ENCODE data around the gene C10orf67.

DNA sequence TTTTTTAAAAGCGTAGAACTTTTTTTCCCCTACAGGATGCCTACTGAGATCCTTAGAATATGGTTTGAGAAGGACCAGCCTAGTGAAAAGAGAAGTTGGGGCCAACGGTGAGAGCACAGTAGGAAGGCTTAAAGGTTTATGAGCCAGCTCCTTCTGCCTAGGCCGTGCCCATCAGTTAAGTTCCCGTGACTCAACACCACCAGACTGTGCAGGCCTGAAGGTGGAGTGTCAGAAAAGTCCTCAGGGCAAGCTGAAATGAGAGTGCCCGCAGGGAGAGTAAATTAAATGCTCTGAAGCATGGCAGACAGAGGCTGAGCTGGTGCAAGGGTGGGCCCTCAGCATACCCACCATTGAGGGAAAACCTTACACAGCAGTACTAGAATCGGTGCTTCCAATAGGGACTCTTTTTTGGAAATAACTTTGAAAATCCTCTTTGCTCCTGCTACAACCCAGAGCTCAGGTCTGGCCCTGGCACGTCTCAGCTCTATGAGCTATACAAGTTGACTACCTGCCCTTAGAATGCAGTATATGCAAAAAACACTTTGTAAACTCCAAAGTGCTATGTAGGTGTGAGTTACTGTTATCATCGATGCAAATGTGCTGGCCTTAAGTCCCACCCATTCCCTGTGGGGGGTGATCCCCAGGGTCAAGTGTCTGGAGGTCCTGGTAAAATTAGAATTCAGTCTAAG lies 15.2 kb upstream of the C10orf67 start:
- TF ChIP-seq, protein P1, sequence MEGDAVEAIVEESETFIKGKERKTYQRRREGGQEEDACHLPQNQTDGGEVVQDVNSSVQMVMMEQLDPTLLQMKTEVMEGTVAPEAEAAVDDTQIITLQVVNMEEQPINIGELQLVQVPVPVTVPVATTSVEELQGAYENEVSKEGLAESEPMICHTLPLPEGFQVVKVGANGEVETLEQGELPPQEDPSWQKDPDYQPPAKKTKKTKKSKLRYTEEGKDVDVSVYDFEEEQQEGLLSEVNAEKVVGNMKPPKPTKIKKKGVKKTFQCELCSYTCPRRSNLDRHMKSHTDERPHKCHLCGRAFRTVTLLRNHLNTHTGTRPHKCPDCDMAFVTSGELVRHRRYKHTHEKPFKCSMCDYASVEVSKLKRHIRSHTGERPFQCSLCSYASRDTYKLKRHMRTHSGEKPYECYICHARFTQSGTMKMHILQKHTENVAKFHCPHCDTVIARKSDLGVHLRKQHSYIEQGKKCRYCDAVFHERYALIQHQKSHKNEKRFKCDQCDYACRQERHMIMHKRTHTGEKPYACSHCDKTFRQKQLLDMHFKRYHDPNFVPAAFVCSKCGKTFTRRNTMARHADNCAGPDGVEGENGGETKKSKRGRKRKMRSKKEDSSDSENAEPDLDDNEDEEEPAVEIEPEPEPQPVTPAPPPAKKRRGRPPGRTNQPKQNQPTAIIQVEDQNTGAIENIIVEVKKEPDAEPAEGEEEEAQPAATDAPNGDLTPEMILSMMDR (conservative IDR thresholded peaks at IDR 0.05; ENCODE audit: low read depth in 2 of 2): no peak
- TF ChIP-seq JUNB (IDR thresholded peaks at IDR 0.05; ENCODE audit: unreplicated experiment): no peak
- TF ChIP-seq EZH2phosphoT487 (IDR thresholded peaks at IDR 0.05; ENCODE audit: unreplicated experiment): no peak
- TF ChIP-seq CREB1 (CRISPR knock-in tag; IDR thresholded peaks at IDR 0.05; ENCODE audit: low read depth): no peak
- TF ChIP-seq POLR2AphosphoS5 (IDR thresholded peaks at IDR 0.05; ENCODE audit: low read depth): no peak
- no peak for TF ChIP-seq NANOG (IDR thresholded peaks at IDR 0.05; ENCODE audit: borderline replicate concordance)
- TF ChIP-seq, protein P2, sequence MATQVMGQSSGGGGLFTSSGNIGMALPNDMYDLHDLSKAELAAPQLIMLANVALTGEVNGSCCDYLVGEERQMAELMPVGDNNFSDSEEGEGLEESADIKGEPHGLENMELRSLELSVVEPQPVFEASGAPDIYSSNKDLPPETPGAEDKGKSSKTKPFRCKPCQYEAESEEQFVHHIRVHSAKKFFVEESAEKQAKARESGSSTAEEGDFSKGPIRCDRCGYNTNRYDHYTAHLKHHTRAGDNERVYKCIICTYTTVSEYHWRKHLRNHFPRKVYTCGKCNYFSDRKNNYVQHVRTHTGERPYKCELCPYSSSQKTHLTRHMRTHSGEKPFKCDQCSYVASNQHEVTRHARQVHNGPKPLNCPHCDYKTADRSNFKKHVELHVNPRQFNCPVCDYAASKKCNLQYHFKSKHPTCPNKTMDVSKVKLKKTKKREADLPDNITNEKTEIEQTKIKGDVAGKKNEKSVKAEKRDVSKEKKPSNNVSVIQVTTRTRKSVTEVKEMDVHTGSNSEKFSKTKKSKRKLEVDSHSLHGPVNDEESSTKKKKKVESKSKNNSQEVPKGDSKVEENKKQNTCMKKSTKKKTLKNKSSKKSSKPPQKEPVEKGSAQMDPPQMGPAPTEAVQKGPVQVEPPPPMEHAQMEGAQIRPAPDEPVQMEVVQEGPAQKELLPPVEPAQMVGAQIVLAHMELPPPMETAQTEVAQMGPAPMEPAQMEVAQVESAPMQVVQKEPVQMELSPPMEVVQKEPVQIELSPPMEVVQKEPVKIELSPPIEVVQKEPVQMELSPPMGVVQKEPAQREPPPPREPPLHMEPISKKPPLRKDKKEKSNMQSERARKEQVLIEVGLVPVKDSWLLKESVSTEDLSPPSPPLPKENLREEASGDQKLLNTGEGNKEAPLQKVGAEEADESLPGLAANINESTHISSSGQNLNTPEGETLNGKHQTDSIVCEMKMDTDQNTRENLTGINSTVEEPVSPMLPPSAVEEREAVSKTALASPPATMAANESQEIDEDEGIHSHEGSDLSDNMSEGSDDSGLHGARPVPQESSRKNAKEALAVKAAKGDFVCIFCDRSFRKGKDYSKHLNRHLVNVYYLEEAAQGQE (IDR thresholded peaks at IDR 0.05; ENCODE audit: unreplicated experiment): no peak
- TF ChIP-seq EZH2 (IDR thresholded peaks at IDR 0.05; ENCODE audit: low read depth, unreplicated experiment): no peak
